Brain microvascular endothelial cell (primary cell): Measurements from ENCODE around the gene BABAM2.
"Not testable (repeated sequence)": the region's sequence is repeated elsewhere in the genome, so short reads cannot be mapped to it uniquely, and the experiment has no call there.

Experiments used
- DNase-seq: peaks from one replicate; pipeline ENCODE4 v3.0.0-alpha.2; 2020
- H3K27ac ChIP-seq: fragments of 250-450 bp; sonication (Bioruptor Pico); 2 replicates; pipeline ENCODE4 v1.5.1; 2020; ENCODE audit warnings: mild to moderate bottlenecking, moderate library complexity
- H3K27me3 ChIP-seq: fragments of 250-450 bp; sonication (Bioruptor Pico); replicated peaks from 2 replicates; pipeline ENCODE4 v1.5.1; 2020; ENCODE audit warnings: mild to moderate bottlenecking
- H3K36me3 ChIP-seq: fragments of 250-450 bp; sonication (Bioruptor Pico); replicated peaks from 2 replicates; pipeline ENCODE4 v1.5.1; 2020; ENCODE audit warnings: mild to moderate bottlenecking
- H3K4me3 ChIP-seq: 2 replicates; pipeline ENCODE4 v1.5.1; 2011; ENCODE audit warnings: low read depth, mild to moderate bottlenecking, control low read depth, low read length, moderate library complexity
- in situ Hi-C: cut with HindIII; loops from 2 replicates; pipeline ENCODE4 v1.10.0; 2017; ENCODE audit warnings: low sequenced_read_pairs, low pct_ligation_motif_present
- TF ChIP-seq, protein P1 (sequence below): IDR thresholded peaks from 2 replicates; pipeline ENCODE4 v1.5.1; 2011; ENCODE audit warnings: low read depth, mild to moderate bottlenecking, moderate library complexity, low read length, control low read depth, inconsistent platforms; ENCODE audit errors: missing control alignments

BABAM2 gene

DNA sequence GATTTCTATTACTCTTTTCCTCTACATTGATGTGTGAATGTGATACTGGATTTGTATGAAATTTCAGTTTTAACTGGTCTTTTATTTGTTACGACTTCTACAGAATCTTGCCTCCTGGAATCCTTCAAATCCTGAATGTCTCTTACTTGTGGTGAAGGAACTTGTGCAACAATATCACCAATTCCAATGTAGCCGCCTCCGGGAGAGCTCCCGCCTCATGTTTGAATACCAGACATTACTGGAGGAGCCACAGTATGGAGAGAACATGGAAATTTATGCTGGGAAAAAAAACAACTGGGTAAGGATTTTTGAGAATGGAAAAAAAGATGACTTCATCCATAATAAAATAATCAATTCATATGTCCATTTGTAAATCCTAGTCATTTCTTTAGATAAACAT, 134.6 kb downstream of the BABAM2 start:
- H3K27ac ChIP-seq = no peak overlapping the region
- in situ Hi-C loops = no loop called here
- DNase-seq = no peak
- H3K27me3 ChIP-seq = no peaks in the 10 kb centered on the region
- no peak overlapping the region for H3K4me3 ChIP-seq
- TF ChIP-seq, protein P1, sequence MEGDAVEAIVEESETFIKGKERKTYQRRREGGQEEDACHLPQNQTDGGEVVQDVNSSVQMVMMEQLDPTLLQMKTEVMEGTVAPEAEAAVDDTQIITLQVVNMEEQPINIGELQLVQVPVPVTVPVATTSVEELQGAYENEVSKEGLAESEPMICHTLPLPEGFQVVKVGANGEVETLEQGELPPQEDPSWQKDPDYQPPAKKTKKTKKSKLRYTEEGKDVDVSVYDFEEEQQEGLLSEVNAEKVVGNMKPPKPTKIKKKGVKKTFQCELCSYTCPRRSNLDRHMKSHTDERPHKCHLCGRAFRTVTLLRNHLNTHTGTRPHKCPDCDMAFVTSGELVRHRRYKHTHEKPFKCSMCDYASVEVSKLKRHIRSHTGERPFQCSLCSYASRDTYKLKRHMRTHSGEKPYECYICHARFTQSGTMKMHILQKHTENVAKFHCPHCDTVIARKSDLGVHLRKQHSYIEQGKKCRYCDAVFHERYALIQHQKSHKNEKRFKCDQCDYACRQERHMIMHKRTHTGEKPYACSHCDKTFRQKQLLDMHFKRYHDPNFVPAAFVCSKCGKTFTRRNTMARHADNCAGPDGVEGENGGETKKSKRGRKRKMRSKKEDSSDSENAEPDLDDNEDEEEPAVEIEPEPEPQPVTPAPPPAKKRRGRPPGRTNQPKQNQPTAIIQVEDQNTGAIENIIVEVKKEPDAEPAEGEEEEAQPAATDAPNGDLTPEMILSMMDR = no peak
- H3K36me3 ChIP-seq = no peaks in the 10 kb centered on the region

DNA sequence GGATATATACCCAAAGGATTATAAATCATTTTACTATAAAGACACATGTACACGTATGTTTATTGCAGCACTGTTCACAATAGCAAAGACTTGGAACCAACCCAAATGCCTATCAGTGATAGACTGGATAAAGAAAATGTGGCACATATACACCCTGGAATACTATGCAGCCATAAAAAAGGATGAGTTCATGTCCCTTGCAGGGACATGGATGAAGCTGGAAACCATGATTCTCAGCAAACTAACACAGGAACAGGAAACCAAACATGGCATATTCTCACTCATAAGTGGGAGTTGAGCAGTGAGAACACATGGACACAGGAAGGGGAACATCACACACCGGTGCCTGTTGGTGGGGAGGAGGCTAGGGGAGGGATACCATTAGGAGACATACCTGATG, 135.7 kb downstream of the BABAM2 start:
- in situ Hi-C loops, H3K27me3 ChIP-seq, H3K36me3 ChIP-seq, H3K27ac ChIP-seq, DNase-seq, H3K4me3 ChIP-seq: not testable (repeated sequence)

DNA sequence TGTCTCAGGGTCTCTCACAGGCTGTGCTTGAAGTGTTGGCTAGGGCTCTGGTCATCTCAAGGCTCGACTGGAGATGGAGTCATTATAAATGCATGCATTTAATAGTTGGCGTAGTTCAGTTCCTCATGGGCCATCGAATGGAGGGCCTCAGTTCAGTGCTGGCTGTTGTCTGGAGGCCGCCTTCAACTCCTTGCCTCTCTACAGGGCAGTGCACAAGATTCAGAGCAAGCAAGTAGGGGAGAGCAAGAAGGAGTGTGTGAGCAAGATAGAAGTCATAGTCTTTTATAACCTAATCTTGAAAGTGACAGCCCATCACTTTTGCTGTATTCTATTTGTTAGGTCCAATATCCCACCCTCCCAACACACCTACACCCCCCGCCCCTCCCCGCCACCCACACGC, 137.5 kb downstream of the BABAM2 start:
- DNase-seq = no peak
- in situ Hi-C loops = no loop called here
- H3K27me3 ChIP-seq = no peaks in the 10 kb centered on the region
- H3K36me3 ChIP-seq = no peaks in the 10 kb centered on the region
- H3K4me3 ChIP-seq = no peak overlapping the region
- TF ChIP-seq, protein P1 = no peak
- H3K27ac ChIP-seq = no peak overlapping the region

DNA sequence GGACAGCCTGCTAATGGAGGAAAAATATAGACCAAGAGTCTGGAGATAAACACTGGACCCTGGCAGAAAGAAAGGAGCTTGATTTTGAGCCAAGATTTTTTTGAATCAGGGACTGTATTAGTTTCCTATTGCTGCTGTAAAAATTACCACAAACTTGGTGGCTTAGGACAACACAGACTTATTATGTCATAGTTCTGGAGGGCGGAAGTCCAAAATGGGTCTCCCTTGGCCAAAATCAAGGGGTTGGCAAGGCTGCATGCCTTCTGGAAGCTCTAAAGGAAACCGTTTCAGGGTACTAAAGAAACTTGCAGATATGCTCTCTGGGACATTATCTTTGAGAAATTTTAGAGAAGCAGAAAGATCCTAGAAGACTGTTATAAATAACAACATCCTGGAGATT, 140.1 kb downstream of the BABAM2 start:
- no peak for DNase-seq
- H3K4me3 ChIP-seq = no peak overlapping the region
- no peak overlapping the region for H3K27ac ChIP-seq
- TF ChIP-seq, protein P1 = no peak
- H3K36me3 ChIP-seq = no peaks in the 10 kb centered on the region
- no peaks in the 10 kb centered on the region for H3K27me3 ChIP-seq
- in situ Hi-C loops = no loop called here

DNA sequence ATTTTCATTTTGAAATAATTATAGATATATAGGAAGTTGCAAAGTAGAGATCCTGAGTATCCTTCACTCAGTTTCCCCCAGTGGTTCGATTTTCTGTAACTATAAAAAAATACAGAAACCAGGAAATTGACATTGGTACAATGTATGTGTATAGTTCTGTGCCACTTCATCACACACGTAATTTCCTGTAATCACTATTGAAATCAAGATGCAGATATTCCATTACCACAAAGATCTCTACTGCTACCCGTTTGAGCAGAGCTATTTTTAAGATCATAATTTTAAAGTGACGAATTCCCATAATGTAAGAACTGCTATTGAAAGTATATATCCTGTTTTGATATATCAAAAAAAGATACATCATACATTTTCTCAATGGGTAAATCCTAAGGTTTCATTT, 142.3 kb downstream of the BABAM2 start:
- in situ Hi-C loops = no loop called here
- no peak overlapping the region for H3K4me3 ChIP-seq
- H3K27me3 ChIP-seq = no peaks in the 10 kb centered on the region
- H3K27ac ChIP-seq = no peak overlapping the region
- TF ChIP-seq, protein P1 = no peak
- DNase-seq = no peak
- H3K36me3 ChIP-seq = no peaks in the 10 kb centered on the region

DNA sequence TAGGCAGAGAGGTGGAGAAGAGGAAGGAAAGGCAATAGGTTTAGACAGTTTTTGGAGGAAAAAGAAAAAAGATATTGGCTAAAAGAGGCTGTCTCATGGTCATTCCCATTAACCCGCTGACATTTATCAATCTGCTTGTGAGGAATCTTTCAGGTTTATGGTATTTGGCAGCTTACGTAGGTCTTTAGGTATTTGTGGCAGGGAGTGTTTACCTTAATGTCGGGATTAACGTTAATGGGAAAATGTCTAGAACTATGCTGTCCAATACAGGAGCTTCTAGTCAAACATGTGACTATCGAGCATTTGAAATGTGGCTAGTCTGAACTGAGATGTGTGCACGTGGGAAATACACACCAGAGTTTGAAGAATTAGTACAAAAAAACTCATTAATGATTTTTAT, 144.2 kb downstream of the BABAM2 start:
- H3K4me3 ChIP-seq = no peak overlapping the region
- H3K27ac ChIP-seq = no peak overlapping the region
- TF ChIP-seq, protein P1 = no peak
- DNase-seq = no peak
- H3K27me3 ChIP-seq = no peaks in the 10 kb centered on the region
- no peaks in the 10 kb centered on the region for H3K36me3 ChIP-seq
- in situ Hi-C loops = no loop called here
